Esophagus (tissue), 2 donors: Measurements from ENCODE around the gene CLVS2. TPM values are rescaled to one million over a fixed set of nuclear protein-coding genes. Genes with fewer than 3 reads are reported as not detected.

Experiments used
- H3K27ac ChIP-seq, 2 donors: one replicate each; pipeline ENCODE4 v1.5.1; 2013; ENCODE audit warnings: low read depth in 2 of 2, mild to moderate bottlenecking in 2 of 2, inconsistent platforms in 1 of 2, low read length in 1 of 2, moderate library complexity in 1 of 2
- H3K27me3 ChIP-seq, 2 donors: one replicate each; pipeline ENCODE4 v1.6.1; 2013; ENCODE audit warnings: low read length in 2 of 2, control low read depth in 1 of 2, mild to moderate bottlenecking in 1 of 2; ENCODE audit not compliant: insufficient read depth in 2 of 2, control insufficient read depth in 1 of 2
- H3K36me3 ChIP-seq, 2 donors: one replicate each; pipeline ENCODE4 v1.6.1; 2013; ENCODE audit warnings: low read length in 1 of 2; ENCODE audit not compliant: control insufficient read depth in 2 of 2, insufficient read depth in 2 of 2
- H3K4me1 ChIP-seq, 2 donors: one replicate each; pipeline ENCODE4 v1.6.1; 2013; ENCODE audit warnings: low read length in 1 of 2; ENCODE audit not compliant: control insufficient read depth in 2 of 2, insufficient read depth in 2 of 2
- H3K4me3 ChIP-seq, 2 donors: one replicate each; pipeline ENCODE4 v1.5.1; 2013; ENCODE audit warnings: low read length in 2 of 2, mild to moderate bottlenecking in 2 of 2, low read depth in 1 of 2, moderate library complexity in 1 of 2
- H3K9me3 ChIP-seq, 2 donors: one replicate each; pipeline ENCODE4 v1.6.1; 2013; ENCODE audit warnings: mild to moderate bottlenecking in 2 of 2, low read depth in 1 of 2, low read length in 1 of 2, moderate library complexity in 1 of 2; ENCODE audit not compliant: control insufficient read depth in 2 of 2, insufficient read depth in 1 of 2
- WGBS, 2 donors: extraction: QIAGEN DNeasy Blood & Tissue Kit; methylation state at CpG; one replicate each; pipeline ENCODE4 v1.1.7; 2013; 5-methylcytosine and 5-hydroxymethylcytosine counted together
- polyA plus RNA-seq, 2 donors: library from polyadenylated mRNA; stranded (reverse); fragments of 200-250 nt; gene quantifications; one replicate each; pipeline ENCODE4 v1.2.3, GENCODE V29; 2013
- donor health status: healthy with polysubstance abuse.
- donor health status: Bipolar disorder and iron deficiency.

The CLVS2 gene
- polyA plus RNA-seq, 2 donors: not detected

- no peak overlapping the region for H3K4me3 ChIP-seq
Measured at GRCh38 chr6:122996794-122997505, 915 bp downstream of the CLVS2 start.

GRCh38 chr6:122997541-122998150, 1.6 kb downstream of the CLVS2 start:
- H3K27me3 ChIP-seq: peaks cover 0 to 4% of the 10 kb centered on the region in 2 donors
- no peak overlapping the region for H3K27ac ChIP-seq
- H3K4me1 ChIP-seq: no peaks in the 10 kb centered on the region
- no peak overlapping the region for H3K4me3 ChIP-seq
- peaks cover 0 to 4% of the 10 kb centered on the region in 2 donors for H3K9me3 ChIP-seq
- 76 to 86% methylated on average over 13 of the region's 13 CpGs for WGBS, 2 donors
- H3K36me3 ChIP-seq: no peaks in the 10 kb centered on the region

More at GRCh38 chr6:122996794-122997505, 915 bp downstream of the CLVS2 start:
- H3K9me3 ChIP-seq: peaks cover 0 to 4% of the 10 kb centered on the region in 2 donors
- H3K27me3 ChIP-seq: peaks cover 0 to 4% of the 10 kb centered on the region in 2 donors
- H3K4me1 ChIP-seq: no peaks in the 10 kb centered on the region
- H3K27ac ChIP-seq: no peak overlapping the region
- H3K36me3 ChIP-seq: no peaks in the 10 kb centered on the region
- 23 to 25% methylated on average over 19 of the region's 19 CpGs for whole genome bisulfite sequencing, 2 donors

GRCh38 chr6:122998403-122998975, 2.5 kb downstream of the CLVS2 start:
- H3K27me3 ChIP-seq: peaks cover 0 to 4% of the 10 kb centered on the region in 2 donors
- H3K4me1 ChIP-seq: no peaks in the 10 kb centered on the region
- 63 to 68% methylated on average over 5 of the region's 5 CpGs for WGBS, 2 donors
- H3K27ac ChIP-seq: no peak overlapping the region
- H3K4me3 ChIP-seq: no peak overlapping the region
- H3K9me3 ChIP-seq: peaks cover 0 to 4% of the 10 kb centered on the region in 2 donors
- no peaks in the 10 kb centered on the region for H3K36me3 ChIP-seq

- Histone ChIP-seq H3K27me3 (peaks cover 0 to 4% of the 10 kb centered on the region in 2 donors), H3K4me3 (no peak overlapping the region), H3K27ac (no peak overlapping the region), H3K9me3 (peaks cover 0 to 4% of the 10 kb centered on the region in 2 donors), H3K4me1 (no peaks in the 10 kb centered on the region), H3K36me3 (no peaks in the 10 kb centered on the region)
- WGBS, 2 donors: 37 to 44% methylated on average over 2 of the region's 2 CpGs
Measured at GRCh38 chr6:123000244-123000770, 4.3 kb downstream of the CLVS2 start.

- no peak overlapping the region for H3K27ac ChIP-seq
Measured at GRCh38 chr6:123001540-123001939, 5.5 kb downstream of the CLVS2 start.

GRCh38 chr6:123007885-123008284, 11.8 kb downstream of the CLVS2 start:
- no peak overlapping the region for H3K4me3 ChIP-seq
- no peak overlapping the region for H3K27ac ChIP-seq
- H3K27me3 ChIP-seq: no peaks in the 10 kb centered on the region
- H3K36me3 ChIP-seq: no peaks in the 10 kb centered on the region
- no peaks in the 10 kb centered on the region for H3K9me3 ChIP-seq
- H3K4me1 ChIP-seq: no peaks in the 10 kb centered on the region

More at GRCh38 chr6:123001540-123001939, 5.5 kb downstream of the CLVS2 start:
- Histone ChIP-seq H3K36me3 (no peaks in the 10 kb centered on the region), H3K9me3 (no peaks in the 10 kb centered on the region), H3K27me3 (no peaks in the 10 kb centered on the region), H3K4me3 (no peak overlapping the region), H3K4me1 (no peaks in the 10 kb centered on the region)
- 58 to 68% methylated on average over 3 of the region's 3 CpGs for WGBS, 2 donors

- H3K36me3 ChIP-seq: no peaks in the 10 kb centered on the region
- WGBS, 2 donors: 84 to 87% methylated on average over 2 of the region's 2 CpGs
- no peak overlapping the region for H3K4me3 ChIP-seq
- H3K27me3 ChIP-seq: no peaks in the 10 kb centered on the region
- H3K9me3 ChIP-seq: no peaks in the 10 kb centered on the region
- no peak overlapping the region for H3K27ac ChIP-seq
- H3K4me1 ChIP-seq: no peaks in the 10 kb centered on the region
Measured at GRCh38 chr6:123009059-123009458, 13.0 kb downstream of the CLVS2 start.

GRCh38 chr6:123014835-123015234, 18.8 kb downstream of the CLVS2 start:
- H3K27me3 ChIP-seq: no peaks in the 10 kb centered on the region
- H3K36me3 ChIP-seq: no peaks in the 10 kb centered on the region
- no peaks in the 10 kb centered on the region for H3K4me1 ChIP-seq
- H3K9me3 ChIP-seq: peaks cover 0 to 2% of the 10 kb centered on the region in 2 donors
- no peak overlapping the region for H3K27ac ChIP-seq
- no peak overlapping the region for H3K4me3 ChIP-seq

- Histone ChIP-seq H3K27me3 (no peaks in the 10 kb centered on the region), H3K4me3 (no peak overlapping the region), H3K4me1 (no peaks in the 10 kb centered on the region), H3K36me3 (no peaks in the 10 kb centered on the region), H3K9me3 (peaks cover 0 to 2% of the 10 kb centered on the region in 2 donors), H3K27ac (no peak overlapping the region)
- 66 to 67% methylated on average over 4 of the region's 4 CpGs for WGBS, 2 donors
Measured at GRCh38 chr6:123016431-123017103, 20.5 kb downstream of the CLVS2 start.
